Measurements from ENCODE around the gene MRPS27.

Gene MRPS27

GRCh38 chr5:72221541-72221940 is 98.5 kb downstream of the MRPS27 start:
- H3K36me3 ChIP-seq (ENCODE audit: control insufficient read depth in 4 of 4, insufficient read depth in 4 of 4, low read length in 3 of 4): peaks cover 34 to 95% (median 64%) of the 10 kb centered on the region in 4 experiments
- 98% methylated on average over 4 of the region's 4 CpGs for whole genome bisulfite sequencing (ENCODE audit: insufficient coverage)
- POLR2A ChIA-PET: no interaction called here
- no peak overlapping the region for H3K4me3 ChIP-seq (ENCODE audit: control insufficient read depth in 1 of 7, extremely low read depth in 1 of 7, insufficient read depth in 4 of 7, low read depth in 2 of 7, low read length in 6 of 7)
- CTCF ChIA-PET: no interaction called here
- H3K27me3 ChIP-seq (replicated peaks in 2 of 5; ENCODE audit: control insufficient read depth in 4 of 5, insufficient read depth in 5 of 5, low read length in 4 of 5): no peaks in the 10 kb centered on the region
- H3K9me3 ChIP-seq (ENCODE audit: control extremely low read depth in 1 of 5, control insufficient read depth in 4 of 5, insufficient read depth in 2 of 5, low read depth in 1 of 5, low read length in 4 of 5): no peaks in the 10 kb centered on the region
- no peak for DNase-seq
- H3K27ac ChIP-seq (ENCODE audit: insufficient read depth in 1 of 2, low read depth in 1 of 2, low read length in 2 of 2, poor library complexity in 1 of 2, severe bottlenecking in 2 of 2): no peak overlapping the region
- H3K4me1 ChIP-seq (ENCODE audit: control extremely low read depth in 1 of 4, control insufficient read depth in 4 of 4, insufficient read depth in 4 of 4, low read length in 3 of 4): no peaks in the 10 kb centered on the region

GRCh38 chr5:72221099-72221498 is 98.9 kb downstream of the MRPS27 start:
- ChIA-PET CTCF (no interaction called here), POLR2A (no interaction called here)
- Histone ChIP-seq H3K27ac (ENCODE audit: insufficient read depth in 1 of 2, low read depth in 1 of 2, low read length in 2 of 2, poor library complexity in 1 of 2, severe bottlenecking in 2 of 2) (no peak overlapping the region), H3K9me3 (ENCODE audit: control extremely low read depth in 1 of 5, control insufficient read depth in 4 of 5, insufficient read depth in 2 of 5, low read depth in 1 of 5, low read length in 4 of 5) (no peaks in the 10 kb centered on the region), H3K4me3 (ENCODE audit: control insufficient read depth in 1 of 7, extremely low read depth in 1 of 7, insufficient read depth in 4 of 7, low read depth in 2 of 7, low read length in 6 of 7) (no peak overlapping the region), H3K36me3 (ENCODE audit: control insufficient read depth in 4 of 4, insufficient read depth in 4 of 4, low read length in 3 of 4) (peaks cover 34 to 90% (median 62%) of the 10 kb centered on the region in 4 experiments), H3K4me1 (ENCODE audit: control extremely low read depth in 1 of 4, control insufficient read depth in 4 of 4, insufficient read depth in 4 of 4, low read length in 3 of 4) (no peaks in the 10 kb centered on the region), H3K27me3 (replicated peaks in 2 of 5; ENCODE audit: control insufficient read depth in 4 of 5, insufficient read depth in 5 of 5, low read length in 4 of 5) (no peaks in the 10 kb centered on the region)
- WGBS (ENCODE audit: insufficient coverage): 100% methylated on average over 1 of the region's 1 CpG
- no peak for DNase-seq

GRCh38 chr5:72216756-72217155 is 103.3 kb downstream of the MRPS27 start:
- Histone ChIP-seq H3K27ac (ENCODE audit: insufficient read depth in 1 of 2, low read depth in 1 of 2, low read length in 2 of 2, poor library complexity in 1 of 2, severe bottlenecking in 2 of 2) (no peak overlapping the region), H3K9me3 (ENCODE audit: control extremely low read depth in 1 of 5, control insufficient read depth in 4 of 5, insufficient read depth in 2 of 5, low read depth in 1 of 5, low read length in 4 of 5) (no peaks in the 10 kb centered on the region), H3K36me3 (ENCODE audit: control insufficient read depth in 4 of 4, insufficient read depth in 4 of 4, low read length in 3 of 4) (peaks cover 18 to 49% (median 34%) of the 10 kb centered on the region in 4 experiments), H3K4me3 (ENCODE audit: control insufficient read depth in 1 of 7, extremely low read depth in 1 of 7, insufficient read depth in 4 of 7, low read depth in 2 of 7, low read length in 6 of 7) (no peak overlapping the region), H3K27me3 (replicated peaks in 2 of 5; ENCODE audit: control insufficient read depth in 4 of 5, insufficient read depth in 5 of 5, low read length in 4 of 5) (no peaks in the 10 kb centered on the region), H3K4me1 (ENCODE audit: control extremely low read depth in 1 of 4, control insufficient read depth in 4 of 4, insufficient read depth in 4 of 4, low read length in 3 of 4) (no peaks in the 10 kb centered on the region)
- ChIA-PET CTCF (interaction anchor here (0.9 kb wide), 1 partner anchor 15 kb away, joined by 3 read pairs; no protein-coding TSS in a partner anchor), POLR2A (interaction anchor here (0.8 kb wide), 1 partner anchor 18 kb away, joined by 3 read pairs; no protein-coding TSS in a partner anchor)
- DNase-seq: no peak
- no CpG with 5 or more reads among the region's 3 CpGs for WGBS (ENCODE audit: insufficient coverage)

DNA sequence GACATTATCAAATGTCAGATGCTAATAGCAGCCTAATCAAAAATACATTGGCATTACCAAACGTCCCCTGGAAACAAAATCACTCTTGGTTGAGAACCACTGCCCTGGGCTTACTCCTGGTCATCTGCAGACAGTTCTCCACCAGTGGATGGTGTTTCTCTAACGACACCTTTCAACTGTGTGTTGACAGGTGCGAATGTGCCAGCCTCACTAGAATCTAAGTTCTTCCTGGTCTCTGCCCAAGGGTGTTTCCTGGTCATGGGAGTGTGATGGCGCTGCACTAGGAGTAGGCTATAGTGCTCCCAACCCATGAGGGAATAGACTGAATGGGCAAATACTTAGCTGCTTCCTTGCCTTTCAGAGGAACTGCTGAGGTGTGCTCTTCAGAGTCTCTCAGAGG is 105.9 kb downstream of the MRPS27 start:
- Histone ChIP-seq H3K27me3 (replicated peaks in 2 of 5; ENCODE audit: control insufficient read depth in 4 of 5, insufficient read depth in 5 of 5, low read length in 4 of 5) (no peaks in the 10 kb centered on the region), H3K4me3 (ENCODE audit: control insufficient read depth in 1 of 7, extremely low read depth in 1 of 7, insufficient read depth in 4 of 7, low read depth in 2 of 7, low read length in 6 of 7) (no peak overlapping the region), H3K4me1 (ENCODE audit: control extremely low read depth in 1 of 4, control insufficient read depth in 4 of 4, insufficient read depth in 4 of 4, low read length in 3 of 4) (no peaks in the 10 kb centered on the region), H3K36me3 (ENCODE audit: control insufficient read depth in 4 of 4, insufficient read depth in 4 of 4, low read length in 3 of 4) (peaks cover 9 to 25% (median 16%) of the 10 kb centered on the region in 4 experiments), H3K9me3 (ENCODE audit: control extremely low read depth in 1 of 5, control insufficient read depth in 4 of 5, insufficient read depth in 2 of 5, low read depth in 1 of 5, low read length in 4 of 5) (no peaks in the 10 kb centered on the region), H3K27ac (ENCODE audit: insufficient read depth in 1 of 2, low read depth in 1 of 2, low read length in 2 of 2, poor library complexity in 1 of 2, severe bottlenecking in 2 of 2) (no peak overlapping the region)
- ChIA-PET POLR2A (no interaction called here), CTCF (interaction anchor here (1.6 kb wide), 1 partner anchor 18 kb away, joined by 3 read pairs; no protein-coding TSS in a partner anchor)
- no peak for DNase-seq
- 93% methylated on average over 4 of the region's 4 CpGs for WGBS (ENCODE audit: insufficient coverage)

- no peak for DNase-seq
- Histone ChIP-seq H3K27me3 (replicated peaks in 2 of 5; ENCODE audit: control insufficient read depth in 4 of 5, insufficient read depth in 5 of 5, low read length in 4 of 5) (no peaks in the 10 kb centered on the region), H3K4me1 (ENCODE audit: control extremely low read depth in 1 of 4, control insufficient read depth in 4 of 4, insufficient read depth in 4 of 4, low read length in 3 of 4) (no peaks in the 10 kb centered on the region), H3K4me3 (ENCODE audit: control insufficient read depth in 1 of 7, extremely low read depth in 1 of 7, insufficient read depth in 4 of 7, low read depth in 2 of 7, low read length in 6 of 7) (no peak overlapping the region), H3K9me3 (ENCODE audit: control extremely low read depth in 1 of 5, control insufficient read depth in 4 of 5, insufficient read depth in 2 of 5, low read depth in 1 of 5, low read length in 4 of 5) (no peaks in the 10 kb centered on the region), H3K27ac (ENCODE audit: insufficient read depth in 1 of 2, low read depth in 1 of 2, low read length in 2 of 2, poor library complexity in 1 of 2, severe bottlenecking in 2 of 2) (no peak overlapping the region), H3K36me3 (ENCODE audit: control insufficient read depth in 4 of 4, insufficient read depth in 4 of 4, low read length in 3 of 4) (peaks cover 3 to 18% (median 10%) of the 10 kb centered on the region in 4 experiments)
- CTCF ChIA-PET: interaction anchor here (1.6 kb wide), 1 partner anchor 19 kb away, joined by 3 read pairs; no protein-coding TSS in a partner anchor
- 100% methylated on average over 2 of the region's 4 CpGs for WGBS (ENCODE audit: insufficient coverage)
- POLR2A ChIA-PET: no interaction called here
These were observed 106.6 kb downstream of the MRPS27 start for GRCh38 chr5:72213482-72213881.

GRCh38 chr5:72212171-72212570 is 107.9 kb downstream of the MRPS27 start:
- DNase-seq: no peak
- H3K4me3 ChIP-seq (ENCODE audit: control insufficient read depth in 1 of 7, extremely low read depth in 1 of 7, insufficient read depth in 4 of 7, low read depth in 2 of 7, low read length in 6 of 7): no peak overlapping the region
- H3K36me3 ChIP-seq (ENCODE audit: control insufficient read depth in 4 of 4, insufficient read depth in 4 of 4, low read length in 3 of 4): peaks cover 0 to 6% (median under 1%) of the 10 kb centered on the region in 4 experiments
- H3K27me3 ChIP-seq (replicated peaks in 2 of 5; ENCODE audit: control insufficient read depth in 4 of 5, insufficient read depth in 5 of 5, low read length in 4 of 5): no peaks in the 10 kb centered on the region
- no peaks in the 10 kb centered on the region for H3K4me1 ChIP-seq (ENCODE audit: control extremely low read depth in 1 of 4, control insufficient read depth in 4 of 4, insufficient read depth in 4 of 4, low read length in 3 of 4)
- CTCF ChIA-PET: no interaction called here
- H3K9me3 ChIP-seq (ENCODE audit: control extremely low read depth in 1 of 5, control insufficient read depth in 4 of 5, insufficient read depth in 2 of 5, low read depth in 1 of 5, low read length in 4 of 5): no peaks in the 10 kb centered on the region
- WGBS (ENCODE audit: insufficient coverage): 100% methylated on average over 2 of the region's 2 CpGs
- POLR2A ChIA-PET: no interaction called here
- H3K27ac ChIP-seq (ENCODE audit: insufficient read depth in 1 of 2, low read depth in 1 of 2, low read length in 2 of 2, poor library complexity in 1 of 2, severe bottlenecking in 2 of 2): no peak overlapping the region

GRCh38 chr5:72210888-72211678 is 109.0 kb downstream of the MRPS27 start:
- ChIA-PET POLR2A (no interaction called here), CTCF (no interaction called here)
- WGBS (ENCODE audit: insufficient coverage): 94% methylated on average over 5 of the region's 6 CpGs
- Histone ChIP-seq H3K4me3 (ENCODE audit: control insufficient read depth in 1 of 7, extremely low read depth in 1 of 7, insufficient read depth in 4 of 7, low read depth in 2 of 7, low read length in 6 of 7) (no peak overlapping the region), H3K27ac (ENCODE audit: insufficient read depth in 1 of 2, low read depth in 1 of 2, low read length in 2 of 2, poor library complexity in 1 of 2, severe bottlenecking in 2 of 2) (no peak overlapping the region), H3K9me3 (ENCODE audit: control extremely low read depth in 1 of 5, control insufficient read depth in 4 of 5, insufficient read depth in 2 of 5, low read depth in 1 of 5, low read length in 4 of 5) (no peaks in the 10 kb centered on the region), H3K4me1 (ENCODE audit: control extremely low read depth in 1 of 4, control insufficient read depth in 4 of 4, insufficient read depth in 4 of 4, low read length in 3 of 4) (no peaks in the 10 kb centered on the region), H3K36me3 (ENCODE audit: control insufficient read depth in 4 of 4, insufficient read depth in 4 of 4, low read length in 3 of 4) (no peaks in the 10 kb centered on the region), H3K27me3 (replicated peaks in 2 of 5; ENCODE audit: control insufficient read depth in 4 of 5, insufficient read depth in 5 of 5, low read length in 4 of 5) (no peaks in the 10 kb centered on the region)
- DNase-seq: no peak

Measured in common myeloid progenitor, CD34-positive (primary cell).